GM18951 (cell line): Measurements from ENCODE around the gene RAB31.

Experiments used
- POLR2A ChIP-seq: IDR thresholded peaks from 4 replicates; pipeline ENCODE4 v1.6.1; 2011; ENCODE audit warnings: mild to moderate bottlenecking; ENCODE audit not compliant: insufficient read length, insufficient read depth; ENCODE audit errors: extremely low read depth
- in situ Hi-C: fragments of 300-500 bp; cut with MboI; formaldehyde crosslinking; loops from one replicate; pipeline ENCODE4 v1.12.0; 2022; ENCODE audit warnings: low sequenced_read_pairs, mixed read lengths, inconsistent platforms; ENCODE audit not compliant: unreplicated experiment

The RAB31 gene

GRCh38 chr18:9726936-9727335, 18.8 kb downstream of the RAB31 start:
- TF ChIP-seq POLR2A: no peak
- in situ Hi-C loops: no loop called here

GRCh38 chr18:9730786-9731185, 22.7 kb downstream of the RAB31 start:
- in situ Hi-C loops: no loop called here
- no peak for TF ChIP-seq POLR2A

GRCh38 chr18:9731380-9731779, 23.3 kb downstream of the RAB31 start:
- in situ Hi-C loops: no loop called here
- TF ChIP-seq POLR2A: no peak

- in situ Hi-C loops: no loop called here
- TF ChIP-seq POLR2A: no peak
Observed at GRCh38 chr18:9732031-9732430, 23.9 kb downstream of the RAB31 start.

GRCh38 chr18:9734189-9734588, 26.1 kb downstream of the RAB31 start:
- in situ Hi-C loops: no loop called here

GRCh38 chr18:9735238-9735637, 27.1 kb downstream of the RAB31 start:
- TF ChIP-seq POLR2A: no peak
- in situ Hi-C loops: no loop called here

More at GRCh38 chr18:9734189-9734588, 26.1 kb downstream of the RAB31 start:
- no peak for TF ChIP-seq POLR2A

GRCh38 chr18:9735879-9736278, 27.8 kb downstream of the RAB31 start:
- no peak for TF ChIP-seq POLR2A
- in situ Hi-C loops: no loop called here

- TF ChIP-seq POLR2A: no peak
- in situ Hi-C loops: no loop called here
Observed at GRCh38 chr18:9736286-9736835, 28.3 kb downstream of the RAB31 start.

- TF ChIP-seq POLR2A: no peak
- in situ Hi-C loops: no loop called here
Observed at GRCh38 chr18:9737006-9737405, 28.9 kb downstream of the RAB31 start.

- in situ Hi-C loops: no loop called here
- TF ChIP-seq POLR2A: no peak
Observed at GRCh38 chr18:9737472-9738121, 29.5 kb downstream of the RAB31 start.

- no peak for TF ChIP-seq POLR2A
- in situ Hi-C loops: no loop called here
Observed at GRCh38 chr18:9738266-9738969, 30.3 kb downstream of the RAB31 start.

GRCh38 chr18:9739516-9739915, 31.4 kb downstream of the RAB31 start:
- in situ Hi-C loops: no loop called here
- no peak for TF ChIP-seq POLR2A

- no peak for TF ChIP-seq POLR2A
- in situ Hi-C loops: no loop called here
Observed at GRCh38 chr18:9740071-9740470, 32.0 kb downstream of the RAB31 start.

GRCh38 chr18:9741406-9741792, 33.3 kb downstream of the RAB31 start:
- TF ChIP-seq POLR2A: no peak
- in situ Hi-C loops: no loop called here

- in situ Hi-C loops: no loop called here
- no peak for TF ChIP-seq POLR2A
Observed at GRCh38 chr18:9741793-9742523, 33.9 kb downstream of the RAB31 start.
